Measurements from ENCODE around the gene GPX4. TPM values are rescaled to one million over a fixed set of nuclear protein-coding genes. Genes with fewer than 3 reads are reported as not detected.
A peak's percentile ranks its signal among the peaks of the same experiment; 100 is the strongest.

The GPX4 gene
- total RNA-seq, 1 experiment from 2014 or later: 251 TPM

DNA sequence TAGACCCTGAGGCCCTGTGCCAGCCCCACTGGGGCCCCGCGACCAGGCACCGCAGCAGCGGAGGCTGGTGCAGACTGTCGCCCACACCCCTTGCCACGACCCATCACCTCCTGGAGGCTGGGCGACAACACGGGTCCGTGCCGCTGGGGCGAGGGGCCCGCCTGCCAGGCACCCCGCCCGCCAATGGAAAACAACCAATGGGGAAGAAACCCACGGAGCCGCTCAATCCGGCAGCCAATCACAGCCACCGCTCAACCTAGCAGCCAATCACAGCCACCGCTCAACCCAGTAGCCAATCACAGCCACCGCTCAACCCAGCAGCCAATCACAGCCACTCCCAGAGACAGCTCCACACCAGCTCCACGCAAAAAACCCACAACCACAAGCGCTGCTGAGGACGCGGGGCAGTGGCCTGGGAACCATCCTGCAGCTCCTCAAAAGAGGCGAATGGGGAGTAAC is 29.7 kb downstream of the GPX4 start:
- intact Hi-C loops (cut with micrococcal nuclease; ENCODE audit: unreplicated experiment): no loop called here
- Mint-ChIP-seq H3K4me3 (ENCODE audit: low read depth, unreplicated experiment) (peak overlapping the region; percentile 73), H3K9me3 (ENCODE audit: low read depth, unreplicated experiment) (no peaks in the 10 kb centered on the region), H3K36me3 (ENCODE audit: insufficient read depth, unreplicated experiment) (peaks cover 47% of the 10 kb centered on the region), H3K27me3 (ENCODE audit: unreplicated experiment) (no peaks in the 10 kb centered on the region), H3K27ac (ENCODE audit: unreplicated experiment) (no peak overlapping the region), H3K4me1 (ENCODE audit: low read depth, unreplicated experiment) (no peaks in the 10 kb centered on the region)
- DNase-seq: no peak
- TF ChIP-seq CTCF (IDR thresholded peaks at IDR 0.05; ENCODE audit: unreplicated experiment): no peak
- CTCF ChIA-PET: interaction anchor here (0.7 kb wide), 1 partner anchor 18 kb away, joined by 3 read pairs; no protein-coding TSS in a partner anchor
- no TSS peak for BruUV-seq (replicated peaks)

DNA sequence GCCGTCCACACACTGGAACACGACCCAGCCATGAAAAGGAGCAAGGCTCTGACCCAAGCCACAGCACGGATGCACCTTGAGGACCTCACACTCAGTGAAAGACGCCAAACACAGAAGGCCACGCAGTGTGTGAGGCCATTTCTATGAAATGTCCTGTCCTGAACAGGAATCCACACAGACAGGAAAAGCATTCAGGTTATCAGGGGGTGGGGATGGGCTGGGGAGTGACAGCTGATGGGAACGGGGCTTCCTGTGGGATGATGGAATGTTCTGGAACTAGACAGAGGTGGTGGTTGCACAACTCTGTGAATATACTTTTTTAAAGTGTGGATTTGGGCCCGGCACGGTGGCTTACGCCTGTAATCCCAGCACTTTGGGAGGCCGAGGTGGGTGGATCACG is 30.6 kb downstream of the GPX4 start:
- Mint-ChIP-seq H3K4me3 (ENCODE audit: low read depth, unreplicated experiment) (no peak overlapping the region), H3K27ac (ENCODE audit: unreplicated experiment) (no peak overlapping the region), H3K9me3 (ENCODE audit: low read depth, unreplicated experiment) (no peaks in the 10 kb centered on the region), H3K4me1 (ENCODE audit: low read depth, unreplicated experiment) (no peaks in the 10 kb centered on the region), H3K27me3 (ENCODE audit: unreplicated experiment) (no peaks in the 10 kb centered on the region), H3K36me3 (ENCODE audit: insufficient read depth, unreplicated experiment) (peaks cover 56% of the 10 kb centered on the region)
- CTCF ChIA-PET: interaction anchor here (0.9 kb wide), 1 partner anchor 27 kb away, joined by 3 read pairs; no protein-coding TSS in a partner anchor
- no peak for TF ChIP-seq CTCF (IDR thresholded peaks at IDR 0.05; ENCODE audit: unreplicated experiment)
- intact Hi-C loops (cut with micrococcal nuclease; ENCODE audit: unreplicated experiment): no loop called here
- no peak for DNase-seq
- BruUV-seq (replicated peaks): no TSS peak

- Mint-ChIP-seq H3K36me3 (ENCODE audit: insufficient read depth, unreplicated experiment) (peaks cover 54% of the 10 kb centered on the region), H3K9me3 (ENCODE audit: low read depth, unreplicated experiment) (no peaks in the 10 kb centered on the region), H3K27me3 (ENCODE audit: unreplicated experiment) (no peaks in the 10 kb centered on the region), H3K4me1 (ENCODE audit: low read depth, unreplicated experiment) (no peaks in the 10 kb centered on the region), H3K4me3 (ENCODE audit: low read depth, unreplicated experiment) (no peak overlapping the region), H3K27ac (ENCODE audit: unreplicated experiment) (no peak overlapping the region)
- TF ChIP-seq CTCF (IDR thresholded peaks at IDR 0.05; ENCODE audit: unreplicated experiment): no peak
- CTCF ChIA-PET: interaction anchor here (0.9 kb wide), 1 partner anchor 26 kb away, joined by 3 read pairs; no protein-coding TSS in a partner anchor
- no peak for DNase-seq
- intact Hi-C loops (cut with micrococcal nuclease; ENCODE audit: unreplicated experiment): no loop called here
- no TSS peak for BruUV-seq (replicated peaks)
Observed at GRCh38 chr19:1135454-1135853, 31.7 kb downstream of the GPX4 start.

DNA sequence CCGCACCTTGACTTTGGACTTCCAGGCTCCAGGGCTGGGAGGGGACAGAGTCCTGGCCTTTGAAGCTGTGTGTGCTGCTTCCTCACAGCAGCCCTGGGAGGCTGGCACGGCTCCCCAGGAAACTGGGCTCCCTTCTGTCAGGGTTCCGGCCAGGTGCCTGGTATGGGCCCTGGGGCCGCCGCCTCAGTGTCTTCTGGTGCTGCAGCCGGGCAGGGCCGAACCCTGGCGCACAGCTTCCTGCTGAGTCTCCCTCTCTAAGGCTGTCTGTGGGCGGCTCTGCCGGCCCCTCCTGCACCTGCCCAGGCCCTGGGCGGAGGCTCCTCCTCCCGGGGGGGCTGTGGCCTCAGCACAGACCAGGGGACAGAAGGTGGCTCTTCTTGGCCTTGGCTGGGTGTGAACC is 32.4 kb downstream of the GPX4 start:
- intact Hi-C loops (cut with micrococcal nuclease; ENCODE audit: unreplicated experiment): no loop called here
- no peaks in the 10 kb centered on the region for H3K9me3 Mint-ChIP-seq (ENCODE audit: low read depth, unreplicated experiment)
- no peaks in the 10 kb centered on the region for H3K27me3 Mint-ChIP-seq (ENCODE audit: unreplicated experiment)
- peaks cover 47% of the 10 kb centered on the region for H3K36me3 Mint-ChIP-seq (ENCODE audit: insufficient read depth, unreplicated experiment)
- CTCF ChIA-PET: no interaction called here
- H3K27ac Mint-ChIP-seq (ENCODE audit: unreplicated experiment): no peak overlapping the region
- no peak for TF ChIP-seq CTCF (IDR thresholded peaks at IDR 0.05; ENCODE audit: unreplicated experiment)
- no peak for DNase-seq
- no peak overlapping the region for H3K4me3 Mint-ChIP-seq (ENCODE audit: low read depth, unreplicated experiment)
- BruUV-seq (replicated peaks): no TSS peak
- H3K4me1 Mint-ChIP-seq (ENCODE audit: low read depth, unreplicated experiment): no peaks in the 10 kb centered on the region
